ENCODE data around the gene PLAC1.

Gene PLAC1

GRCh38 chrX:134622813-134623185 lies 35.5 kb downstream of the PLAC1 start:
- FAIRE-seq (no peak), DNase-seq (ENCODE audit: insufficient read length, low spot score) (no peak)
- TF ChIP-seq POLR2AphosphoS5 (IDR thresholded peaks at IDR 0.05; ENCODE audit: low read depth, low read length) = no peak
- no peak for TF ChIP-seq SPI1 (IDR thresholded peaks at IDR 0.05; ENCODE audit: low read depth, low read length)
- no peak for TF ChIP-seq PAX5 (IDR thresholded peaks at IDR 0.05; ENCODE audit: insufficient read depth, low read length, severe bottlenecking)
- TF ChIP-seq TAF1 (IDR thresholded peaks at IDR 0.05; ENCODE audit: low read depth, low read length) = no peak

DNA sequence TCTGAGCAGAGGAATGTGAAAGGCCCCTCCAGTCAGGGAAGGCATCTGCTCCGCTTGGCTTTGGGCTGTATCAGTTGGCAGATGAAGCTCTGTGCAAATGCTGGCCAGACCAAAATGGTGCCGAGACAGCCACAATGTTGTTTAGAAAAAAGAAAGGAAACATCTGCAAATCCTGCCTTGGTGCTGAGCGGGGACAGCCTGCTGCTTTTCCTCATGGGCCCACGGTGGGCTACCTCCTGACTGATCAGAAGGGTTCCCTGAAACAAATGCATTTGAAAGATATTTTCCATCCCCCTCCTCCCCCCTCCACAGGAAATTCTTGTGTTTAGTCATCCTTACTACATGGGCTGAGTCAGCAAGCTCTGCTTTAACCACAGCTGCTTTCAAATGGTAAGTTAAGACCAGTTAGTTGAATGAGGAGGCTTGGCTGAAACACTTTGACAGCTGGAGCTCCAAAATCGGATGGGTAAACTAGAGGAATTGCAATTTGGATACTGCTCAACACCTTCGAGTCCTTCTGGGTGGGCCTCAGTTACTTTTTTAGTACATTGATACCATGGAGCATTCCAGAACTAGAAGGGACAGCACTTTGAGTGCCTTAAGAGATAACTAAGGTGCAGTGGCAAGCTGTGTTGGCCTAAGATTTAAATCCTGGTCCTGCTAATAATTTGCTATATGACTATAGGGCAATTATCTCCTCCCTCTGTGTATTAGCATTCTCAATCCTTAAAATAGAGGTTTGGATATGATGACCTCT lies 36.0 kb downstream of the PLAC1 start:
- FAIRE-seq (peak; percentile 89), DNase-seq (ENCODE audit: insufficient read length, low spot score) (peak; percentile 36)
- TF ChIP-seq PAX5 (IDR thresholded peaks at IDR 0.05; ENCODE audit: insufficient read depth, low read length, severe bottlenecking) (no peak), POLR2A (IDR thresholded peaks at IDR 0.05; ENCODE audit: low read depth, low read length) (no peak), POLR2AphosphoS5 (IDR thresholded peaks at IDR 0.05; ENCODE audit: low read depth, low read length) (no peak), POU2F2 (IDR thresholded peaks at IDR 0.05; ENCODE audit: low read depth, low read length) (no peak), SPI1 (IDR thresholded peaks at IDR 0.05; ENCODE audit: low read depth, low read length) (no peak), TAF1 (IDR thresholded peaks at IDR 0.05; ENCODE audit: low read depth, low read length) (no peak)

DNA sequence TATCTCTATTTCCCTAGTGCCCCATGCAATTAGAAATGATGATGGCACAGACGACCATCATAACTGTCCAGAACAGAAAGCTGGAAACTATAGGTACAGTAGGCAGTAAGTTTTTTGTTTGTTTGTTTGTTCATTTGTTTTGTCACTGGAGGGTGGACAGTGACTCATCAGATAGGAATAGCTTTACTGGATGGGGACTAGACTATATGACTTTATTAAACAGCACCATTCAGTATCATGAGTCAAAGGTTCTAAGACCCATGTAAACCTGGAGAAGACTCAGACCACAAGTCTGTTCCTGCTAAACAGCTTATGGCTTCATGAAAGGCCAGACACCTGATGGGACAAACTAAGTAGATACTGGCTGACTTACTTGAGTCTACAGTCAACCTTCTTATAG lies 38.4 kb downstream of the PLAC1 start:
- no peak for FAIRE-seq

DNA sequence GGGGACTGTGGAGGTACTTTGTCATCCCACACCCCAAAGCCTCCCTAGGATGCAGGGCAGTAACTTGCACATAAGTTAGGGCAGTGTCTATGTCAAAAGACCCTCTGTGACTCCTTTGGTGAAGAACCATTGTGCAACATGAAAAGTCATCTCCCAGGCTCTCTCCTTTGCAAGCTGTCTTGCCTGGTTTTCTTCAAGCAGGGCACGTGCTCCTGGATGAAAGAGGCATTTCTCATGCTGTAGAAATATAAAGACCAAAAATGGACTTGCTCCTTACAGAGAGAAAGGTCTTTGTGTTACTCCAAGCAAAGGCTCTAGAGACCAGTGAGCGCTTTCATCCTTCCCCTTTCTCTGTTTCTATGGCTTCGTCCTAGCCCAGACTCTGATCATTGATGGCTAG lies 44.9 kb downstream of the PLAC1 start:
- FAIRE-seq (no peak), DNase-seq (ENCODE audit: insufficient read length, low spot score) (no peak)
- no peak for TF ChIP-seq POLR2A (IDR thresholded peaks at IDR 0.05; ENCODE audit: low read depth, low read length)
- no peak for TF ChIP-seq POLR2AphosphoS5 (IDR thresholded peaks at IDR 0.05; ENCODE audit: low read depth, low read length)
- no peak for TF ChIP-seq PAX5 (IDR thresholded peaks at IDR 0.05; ENCODE audit: insufficient read depth, low read length, severe bottlenecking)
- TF ChIP-seq TAF1 (IDR thresholded peaks at IDR 0.05; ENCODE audit: low read depth, low read length) = no peak
- TF ChIP-seq SPI1 (IDR thresholded peaks at IDR 0.05; ENCODE audit: low read depth, low read length) = no peak
- TF ChIP-seq POU2F2 (IDR thresholded peaks at IDR 0.05; ENCODE audit: low read depth, low read length) = no peak

More for the DNA sequence above, 38.4 kb downstream of the PLAC1 start:
- no peak for DNase-seq (ENCODE audit: insufficient read length, low spot score)
- TF ChIP-seq PAX5 (IDR thresholded peaks at IDR 0.05; ENCODE audit: insufficient read depth, low read length, severe bottlenecking) (no peak), SPI1 (IDR thresholded peaks at IDR 0.05; ENCODE audit: low read depth, low read length) (no peak), POLR2A (IDR thresholded peaks at IDR 0.05; ENCODE audit: low read depth, low read length) (no peak), POLR2AphosphoS5 (IDR thresholded peaks at IDR 0.05; ENCODE audit: low read depth, low read length) (no peak), POU2F2 (IDR thresholded peaks at IDR 0.05; ENCODE audit: low read depth, low read length) (no peak), TAF1 (IDR thresholded peaks at IDR 0.05; ENCODE audit: low read depth, low read length) (no peak)

GRCh38 chrX:134608153-134608552 lies 50.1 kb downstream of the PLAC1 start:
- DNase-seq (ENCODE audit: insufficient read length, low spot score) (no peak), FAIRE-seq (no peak)
- TF ChIP-seq TAF1 (IDR thresholded peaks at IDR 0.05; ENCODE audit: low read depth, low read length) (no peak), POLR2A (IDR thresholded peaks at IDR 0.05; ENCODE audit: low read depth, low read length) (no peak), POLR2AphosphoS5 (IDR thresholded peaks at IDR 0.05; ENCODE audit: low read depth, low read length) (no peak), SPI1 (IDR thresholded peaks at IDR 0.05; ENCODE audit: low read depth, low read length) (no peak), POU2F2 (IDR thresholded peaks at IDR 0.05; ENCODE audit: low read depth, low read length) (no peak), PAX5 (IDR thresholded peaks at IDR 0.05; ENCODE audit: insufficient read depth, low read length, severe bottlenecking) (no peak)

DNA sequence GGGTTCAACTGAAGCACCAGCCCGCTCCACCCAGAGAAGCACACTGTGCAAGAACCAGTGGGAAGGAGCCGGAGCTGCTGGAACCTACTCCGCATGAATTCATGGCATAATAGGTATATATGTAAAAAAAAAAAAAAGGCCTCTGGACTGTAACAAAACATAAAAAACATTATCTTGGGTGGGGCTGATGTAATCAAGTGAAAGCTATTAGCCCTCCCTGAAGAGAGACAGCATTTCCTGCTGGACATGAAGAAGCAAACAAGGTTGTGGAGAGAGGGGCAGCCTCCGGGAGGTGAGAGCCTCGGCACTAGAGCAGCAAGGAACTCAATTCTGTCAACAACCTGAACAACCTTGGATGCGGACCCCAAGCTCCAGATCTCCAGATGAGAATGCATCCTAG lies 50.7 kb downstream of the PLAC1 start:
- TF ChIP-seq PAX5 (IDR thresholded peaks at IDR 0.05; ENCODE audit: insufficient read depth, low read length, severe bottlenecking) = no peak
- TF ChIP-seq POU2F2 (IDR thresholded peaks at IDR 0.05; ENCODE audit: low read depth, low read length) = no peak
- no peak for TF ChIP-seq POLR2A (IDR thresholded peaks at IDR 0.05; ENCODE audit: low read depth, low read length)
- no peak for TF ChIP-seq POLR2AphosphoS5 (IDR thresholded peaks at IDR 0.05; ENCODE audit: low read depth, low read length)
- no peak for TF ChIP-seq TAF1 (IDR thresholded peaks at IDR 0.05; ENCODE audit: low read depth, low read length)
- no peak for TF ChIP-seq SPI1 (IDR thresholded peaks at IDR 0.05; ENCODE audit: low read depth, low read length)
- no peak for FAIRE-seq
- DNase-seq (ENCODE audit: insufficient read length, low spot score) = no peak

DNA sequence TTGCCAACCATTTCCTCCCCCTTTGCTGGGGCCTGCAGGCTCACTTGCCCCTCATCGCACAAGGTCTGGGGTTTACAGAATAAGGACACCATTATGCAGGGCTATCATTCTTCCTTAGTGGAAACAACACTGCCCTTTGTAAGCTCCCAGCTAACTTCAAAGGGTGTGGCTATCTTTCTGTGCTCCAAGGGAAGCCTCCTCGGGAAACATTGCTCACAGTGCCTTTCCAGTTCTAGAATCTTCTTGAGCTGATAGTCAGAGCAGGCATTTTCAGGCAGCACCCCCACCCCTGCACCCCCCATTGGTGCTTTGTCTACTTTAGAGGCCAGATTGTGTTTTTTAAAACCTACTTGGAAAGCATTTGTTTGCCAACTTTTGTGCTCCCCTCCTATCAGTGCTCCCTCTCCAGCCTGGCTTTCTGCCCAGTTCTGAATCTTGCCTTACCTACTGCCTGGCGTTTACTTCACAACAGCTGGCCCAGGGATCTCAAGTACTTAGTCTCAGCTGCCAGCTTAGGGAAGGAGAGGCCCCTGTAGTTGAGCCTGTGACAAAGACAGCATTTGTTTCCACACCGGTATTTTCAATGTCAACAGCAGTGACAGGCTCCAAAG lies 53.5 kb downstream of the PLAC1 start:
- no peak for DNase-seq (ENCODE audit: insufficient read length, low spot score)
- TF ChIP-seq SPI1 (IDR thresholded peaks at IDR 0.05; ENCODE audit: low read depth, low read length) (no peak), PAX5 (IDR thresholded peaks at IDR 0.05; ENCODE audit: insufficient read depth, low read length, severe bottlenecking) (no peak)

DNA sequence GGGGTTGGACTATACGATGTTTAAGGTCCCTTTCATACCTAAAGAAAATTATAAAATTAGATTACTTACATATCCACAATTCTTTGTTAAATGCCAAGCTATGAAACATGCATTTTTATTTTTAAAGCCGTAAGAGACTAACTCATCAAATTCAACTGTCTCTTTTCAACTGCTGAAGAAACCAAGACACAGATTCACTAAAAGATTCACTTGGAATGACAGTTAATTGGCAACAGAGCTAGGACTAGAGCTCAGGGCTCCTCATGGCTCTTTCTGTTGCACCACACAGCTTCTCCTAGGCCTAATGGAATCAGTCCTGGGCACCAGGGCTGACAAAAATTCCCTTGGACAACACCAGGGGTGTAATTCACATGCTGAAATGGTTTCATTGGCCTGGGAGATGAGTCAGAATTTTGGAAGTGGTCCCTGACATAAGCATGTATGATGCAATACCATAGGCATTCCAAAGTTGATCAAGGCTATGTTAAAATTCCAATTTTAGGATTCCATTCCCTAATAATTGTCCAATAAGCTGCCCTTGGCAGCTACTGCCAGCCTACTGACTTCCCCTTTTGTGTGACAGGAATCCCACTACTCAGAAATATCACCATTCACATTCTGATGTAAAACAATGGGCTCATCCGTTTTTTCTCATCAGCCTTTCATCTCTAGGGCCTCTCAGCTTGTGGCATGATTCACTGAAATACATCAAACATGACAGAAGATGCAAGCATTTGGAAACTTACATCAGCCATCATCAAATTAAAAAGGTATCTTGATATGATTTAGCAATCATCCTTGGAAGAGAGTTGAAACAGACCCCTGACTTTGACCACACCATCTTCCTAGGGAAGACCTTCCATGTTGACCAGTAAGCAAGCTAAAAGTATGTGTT lies 54.2 kb downstream of the PLAC1 start:
- TF ChIP-seq POLR2A (IDR thresholded peaks at IDR 0.05; ENCODE audit: low read depth, low read length) (no peak), SPI1 (IDR thresholded peaks at IDR 0.05; ENCODE audit: low read depth, low read length) (no peak), TAF1 (IDR thresholded peaks at IDR 0.05; ENCODE audit: low read depth, low read length) (no peak), POU2F2 (IDR thresholded peaks at IDR 0.05; ENCODE audit: low read depth, low read length) (no peak), PAX5 (IDR thresholded peaks at IDR 0.05; ENCODE audit: insufficient read depth, low read length, severe bottlenecking) (no peak), POLR2AphosphoS5 (IDR thresholded peaks at IDR 0.05; ENCODE audit: low read depth, low read length) (no peak)
- FAIRE-seq (no peak), DNase-seq (ENCODE audit: insufficient read length, low spot score) (no peak)

More for the DNA sequence above, 53.5 kb downstream of the PLAC1 start:
- no peak for FAIRE-seq

DNA sequence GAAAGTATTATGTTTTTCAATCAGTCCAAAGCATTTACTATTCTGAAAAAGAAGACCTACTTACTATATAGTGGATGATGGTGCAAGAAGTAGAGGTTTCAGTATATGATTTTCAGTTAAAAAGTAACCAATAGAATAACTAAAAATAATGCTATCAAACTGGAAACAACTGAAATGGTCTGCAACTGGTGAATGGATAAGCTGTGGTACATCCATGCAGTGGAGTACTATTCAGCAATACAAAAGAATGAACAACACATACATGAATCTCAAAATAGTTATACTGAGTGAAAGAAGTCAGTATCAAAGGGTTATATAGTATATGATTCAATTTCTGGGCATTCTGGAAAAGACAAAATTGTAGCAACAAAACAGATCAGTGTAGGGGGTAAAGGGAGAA lies 55.9 kb downstream of the PLAC1 start:
- DNase-seq (ENCODE audit: insufficient read length, low spot score) (no peak), FAIRE-seq (no peak)
- TF ChIP-seq SPI1 (IDR thresholded peaks at IDR 0.05; ENCODE audit: low read depth, low read length) (no peak), POLR2A (IDR thresholded peaks at IDR 0.05; ENCODE audit: low read depth, low read length) (no peak), POU2F2 (IDR thresholded peaks at IDR 0.05; ENCODE audit: low read depth, low read length) (no peak), POLR2AphosphoS5 (IDR thresholded peaks at IDR 0.05; ENCODE audit: low read depth, low read length) (no peak), TAF1 (IDR thresholded peaks at IDR 0.05; ENCODE audit: low read depth, low read length) (no peak), PAX5 (IDR thresholded peaks at IDR 0.05; ENCODE audit: insufficient read depth, low read length, severe bottlenecking) (no peak)
